ENCODE data around the gene KCNQ1OT1. TPM values are rescaled to one million over a fixed set of nuclear protein-coding genes. Genes with fewer than 3 reads are reported as not detected.

Gene KCNQ1OT1
- total RNA-seq, 1 experiment from 2014 or later = 2.7 TPM

GRCh38 chr11:2709429-2709828, 9.6 kb upstream of the KCNQ1OT1 start:
- H3K79me2 ChIP-seq (ENCODE audit: low read length) = no peaks in the 10 kb centered on the region
- H3K4me2 ChIP-seq (ENCODE audit: low read depth, low read length, poor library complexity, severe bottlenecking) = no peak overlapping the region
- H3K36me3 ChIP-seq (ENCODE audit: insufficient read depth, low read length) = no peaks in the 10 kb centered on the region
- H3K4me3 ChIP-seq (ENCODE audit: low read length) = no peak overlapping the region
- H3K4me1 ChIP-seq (ENCODE audit: low read length) = peaks cover 5% of the 10 kb centered on the region
- no peak overlapping the region for H3K9ac ChIP-seq (ENCODE audit: low read length)
- H2AFZ ChIP-seq (ENCODE audit: low read length) = no peak overlapping the region
- H3K9me3 ChIP-seq (ENCODE audit: low read length) = no peaks in the 10 kb centered on the region
- H3K27me3 ChIP-seq (ENCODE audit: low read length) = no peaks in the 10 kb centered on the region; the same call in 1 of the 2 replicates
- H4K20me1 ChIP-seq (ENCODE audit: insufficient read depth, low read depth, low read length) = no peaks in the 10 kb centered on the region
- DNase-seq = no peak
- no peaks in the 10 kb centered on the region for H3K9me2 ChIP-seq (replicated peaks; ENCODE audit: insufficient read depth, low read length)
- H3K27ac ChIP-seq (ENCODE audit: low read length) = no peak overlapping the region

GRCh38 chr11:2708757-2709281, 9.0 kb upstream of the KCNQ1OT1 start:
- no peaks in the 10 kb centered on the region for H4K20me1 ChIP-seq (ENCODE audit: insufficient read depth, low read depth, low read length)
- H3K27me3 ChIP-seq (ENCODE audit: low read length) = no peaks in the 10 kb centered on the region; the same call in 1 of the 2 replicates
- H3K4me2 ChIP-seq (ENCODE audit: low read depth, low read length, poor library complexity, severe bottlenecking) = no peak overlapping the region
- H3K36me3 ChIP-seq (ENCODE audit: insufficient read depth, low read length) = no peaks in the 10 kb centered on the region
- DNase-seq = no peak
- peaks cover 11% of the 10 kb centered on the region for H3K4me1 ChIP-seq (ENCODE audit: low read length)
- H3K9me2 ChIP-seq (replicated peaks; ENCODE audit: insufficient read depth, low read length) = no peaks in the 10 kb centered on the region
- H3K9me3 ChIP-seq (ENCODE audit: low read length) = no peaks in the 10 kb centered on the region
- no peaks in the 10 kb centered on the region for H3K79me2 ChIP-seq (ENCODE audit: low read length)
- H3K27ac ChIP-seq (ENCODE audit: low read length) = no peak overlapping the region
- no peak overlapping the region for H3K4me3 ChIP-seq (ENCODE audit: low read length)
- H3K9ac ChIP-seq (ENCODE audit: low read length) = no peak overlapping the region
- no peak overlapping the region for H2AFZ ChIP-seq (ENCODE audit: low read length)

GRCh38 chr11:2708151-2708581, 8.4 kb upstream of the KCNQ1OT1 start:
- Histone ChIP-seq H3K9me2 (replicated peaks; ENCODE audit: insufficient read depth, low read length) (no peaks in the 10 kb centered on the region), H3K9me3 (ENCODE audit: low read length) (no peaks in the 10 kb centered on the region), H3K79me2 (ENCODE audit: low read length) (no peaks in the 10 kb centered on the region), H3K4me1 (ENCODE audit: low read length) (peaks cover 18% of the 10 kb centered on the region), H3K36me3 (ENCODE audit: insufficient read depth, low read length) (no peaks in the 10 kb centered on the region), H3K9ac (ENCODE audit: low read length) (no peak overlapping the region), H2AFZ (ENCODE audit: low read length) (no peak overlapping the region), H3K4me2 (ENCODE audit: low read depth, low read length, poor library complexity, severe bottlenecking) (no peak overlapping the region), H3K27ac (ENCODE audit: low read length) (no peak overlapping the region), H3K27me3 (ENCODE audit: low read length) (no peaks in the 10 kb centered on the region; the same call in 1 of the 2 replicates), H3K4me3 (ENCODE audit: low read length) (no peak overlapping the region), H4K20me1 (ENCODE audit: insufficient read depth, low read depth, low read length) (no peaks in the 10 kb centered on the region)
- DNase-seq = no peak

- Histone ChIP-seq H2AFZ (ENCODE audit: low read length) (no peak overlapping the region), H3K27me3 (ENCODE audit: low read length) (no peaks in the 10 kb centered on the region; the same call in 1 of the 2 replicates), H3K9ac (ENCODE audit: low read length) (no peak overlapping the region), H3K4me2 (ENCODE audit: low read depth, low read length, poor library complexity, severe bottlenecking) (no peak overlapping the region), H3K36me3 (ENCODE audit: insufficient read depth, low read length) (no peaks in the 10 kb centered on the region), H4K20me1 (ENCODE audit: insufficient read depth, low read depth, low read length) (no peaks in the 10 kb centered on the region), H3K4me1 (ENCODE audit: low read length) (peaks cover 22% of the 10 kb centered on the region), H3K9me2 (replicated peaks; ENCODE audit: insufficient read depth, low read length) (no peaks in the 10 kb centered on the region), H3K4me3 (ENCODE audit: low read length) (no peak overlapping the region), H3K79me2 (ENCODE audit: low read length) (no peaks in the 10 kb centered on the region), H3K9me3 (ENCODE audit: low read length) (no peaks in the 10 kb centered on the region), H3K27ac (ENCODE audit: low read length) (no peak overlapping the region)
- DNase-seq = no peak
These were observed 7.9 kb upstream of the KCNQ1OT1 start for GRCh38 chr11:2707736-2708135.

GRCh38 chr11:2706321-2706720, 6.5 kb upstream of the KCNQ1OT1 start:
- Histone ChIP-seq H3K9ac (ENCODE audit: low read length) (no peak overlapping the region), H3K36me3 (ENCODE audit: insufficient read depth, low read length) (no peaks in the 10 kb centered on the region), H3K79me2 (ENCODE audit: low read length) (no peaks in the 10 kb centered on the region), H4K20me1 (ENCODE audit: insufficient read depth, low read depth, low read length) (no peaks in the 10 kb centered on the region), H3K9me3 (ENCODE audit: low read length) (no peaks in the 10 kb centered on the region), H2AFZ (ENCODE audit: low read length) (no peak overlapping the region), H3K27me3 (ENCODE audit: low read length) (no peaks in the 10 kb centered on the region; the same call in 1 of the 2 replicates), H3K4me2 (ENCODE audit: low read depth, low read length, poor library complexity, severe bottlenecking) (no peak overlapping the region), H3K4me3 (ENCODE audit: low read length) (no peak overlapping the region), H3K9me2 (replicated peaks; ENCODE audit: insufficient read depth, low read length) (no peaks in the 10 kb centered on the region), H3K4me1 (ENCODE audit: low read length) (peaks cover 29% of the 10 kb centered on the region), H3K27ac (ENCODE audit: low read length) (no peak overlapping the region)
- no peak for DNase-seq

- no peaks in the 10 kb centered on the region for H3K9me3 ChIP-seq (ENCODE audit: low read length)
These were observed 5.3 kb upstream of the KCNQ1OT1 start for GRCh38 chr11:2704896-2705606.

GRCh38 chr11:2704356-2704755, 4.6 kb upstream of the KCNQ1OT1 start:
- H3K9me3 ChIP-seq (ENCODE audit: low read length) = no peaks in the 10 kb centered on the region
- H3K4me2 ChIP-seq (ENCODE audit: low read depth, low read length, poor library complexity, severe bottlenecking) = peak overlapping the region; percentile 63
- no peak overlapping the region for H2AFZ ChIP-seq (ENCODE audit: low read length)
- no peak overlapping the region for H3K27ac ChIP-seq (ENCODE audit: low read length)
- H4K20me1 ChIP-seq (ENCODE audit: insufficient read depth, low read depth, low read length) = 0 out of 2 replicates have a peak, but pooled peaks cover under 1% of the 10 kb centered on the region
- H3K4me1 ChIP-seq (ENCODE audit: low read length) = peaks cover 41% of the 10 kb centered on the region
- peaks cover 2% of the 10 kb centered on the region for H3K79me2 ChIP-seq (ENCODE audit: low read length)
- no peak overlapping the region for H3K9ac ChIP-seq (ENCODE audit: low read length)
- H3K36me3 ChIP-seq (ENCODE audit: insufficient read depth, low read length) = no peaks in the 10 kb centered on the region
- no peaks in the 10 kb centered on the region for H3K9me2 ChIP-seq (replicated peaks; ENCODE audit: insufficient read depth, low read length)
- no peaks in the 10 kb centered on the region; the same call in 1 of the 2 replicates for H3K27me3 ChIP-seq (ENCODE audit: low read length)
- DNase-seq = no peak
- no peak overlapping the region for H3K4me3 ChIP-seq (ENCODE audit: low read length)

More at GRCh38 chr11:2704896-2705606, 5.3 kb upstream of the KCNQ1OT1 start:
- Histone ChIP-seq H3K27ac (ENCODE audit: low read length) (no peak overlapping the region), H3K27me3 (ENCODE audit: low read length) (no peaks in the 10 kb centered on the region; the same call in 1 of the 2 replicates), H3K9me2 (replicated peaks; ENCODE audit: insufficient read depth, low read length) (no peaks in the 10 kb centered on the region), H4K20me1 (ENCODE audit: insufficient read depth, low read depth, low read length) (no peaks in the 10 kb centered on the region), H3K79me2 (ENCODE audit: low read length) (no peaks in the 10 kb centered on the region), H3K4me1 (ENCODE audit: low read length) (peaks cover 41% of the 10 kb centered on the region), H3K4me2 (ENCODE audit: low read depth, low read length, poor library complexity, severe bottlenecking) (no peak overlapping the region), H3K36me3 (ENCODE audit: insufficient read depth, low read length) (no peaks in the 10 kb centered on the region), H2AFZ (ENCODE audit: low read length) (no peak overlapping the region), H3K9ac (ENCODE audit: low read length) (no peak overlapping the region), H3K4me3 (ENCODE audit: low read length) (no peak overlapping the region)
- DNase-seq = no peak

- Histone ChIP-seq H3K36me3 (ENCODE audit: insufficient read depth, low read length) (no peaks in the 10 kb centered on the region), H2AFZ (ENCODE audit: low read length) (no peak overlapping the region), H3K9me3 (ENCODE audit: low read length) (no peaks in the 10 kb centered on the region), H3K9me2 (replicated peaks; ENCODE audit: insufficient read depth, low read length) (no peaks in the 10 kb centered on the region), H3K4me3 (ENCODE audit: low read length) (peak overlapping the region; percentile 49; the same call in 1 of the 2 replicates), H3K27me3 (ENCODE audit: low read length) (no peaks in the 10 kb centered on the region; the same call in 1 of the 2 replicates), H4K20me1 (ENCODE audit: insufficient read depth, low read depth, low read length) (peaks cover 7% of the 10 kb centered on the region; the same call in 1 of the 2 replicates), H3K79me2 (ENCODE audit: low read length) (peaks cover 10% of the 10 kb centered on the region), H3K27ac (ENCODE audit: low read length) (peak overlapping the region; percentile 41; the same call in 1 of the 2 replicates), H3K4me1 (ENCODE audit: low read length) (peaks cover 41% of the 10 kb centered on the region), H3K9ac (ENCODE audit: low read length) (peak overlapping the region; percentile 55), H3K4me2 (ENCODE audit: low read depth, low read length, poor library complexity, severe bottlenecking) (peak overlapping the region; percentile 63)
- DNase-seq = peak; percentile 80
These were observed 3.8 kb upstream of the KCNQ1OT1 start for GRCh38 chr11:2703363-2704141.

Measured in Karpas-422 (cell line).